Activated CD4-positive, alpha-beta T cell treated with anti-CD3 and anti-CD28 coated beads, Interleukin-2, Interleukin-6, amounts not matched to agents 100 ng/mL and 50 ng/mL, durations not matched to agents 16 hours and 8 hours (primary cell): ENCODE data around the gene S100A4.
"Not testable (repeated sequence)": the region's sequence is repeated elsewhere in the genome, so short reads cannot be mapped to it uniquely, and the experiment has no call there.

ENCODE experiments used
- DNase-seq: peaks from one replicate; pipeline ENCODE4 v3.0.0-alpha.2; 2020

S100A4 gene

DNA sequence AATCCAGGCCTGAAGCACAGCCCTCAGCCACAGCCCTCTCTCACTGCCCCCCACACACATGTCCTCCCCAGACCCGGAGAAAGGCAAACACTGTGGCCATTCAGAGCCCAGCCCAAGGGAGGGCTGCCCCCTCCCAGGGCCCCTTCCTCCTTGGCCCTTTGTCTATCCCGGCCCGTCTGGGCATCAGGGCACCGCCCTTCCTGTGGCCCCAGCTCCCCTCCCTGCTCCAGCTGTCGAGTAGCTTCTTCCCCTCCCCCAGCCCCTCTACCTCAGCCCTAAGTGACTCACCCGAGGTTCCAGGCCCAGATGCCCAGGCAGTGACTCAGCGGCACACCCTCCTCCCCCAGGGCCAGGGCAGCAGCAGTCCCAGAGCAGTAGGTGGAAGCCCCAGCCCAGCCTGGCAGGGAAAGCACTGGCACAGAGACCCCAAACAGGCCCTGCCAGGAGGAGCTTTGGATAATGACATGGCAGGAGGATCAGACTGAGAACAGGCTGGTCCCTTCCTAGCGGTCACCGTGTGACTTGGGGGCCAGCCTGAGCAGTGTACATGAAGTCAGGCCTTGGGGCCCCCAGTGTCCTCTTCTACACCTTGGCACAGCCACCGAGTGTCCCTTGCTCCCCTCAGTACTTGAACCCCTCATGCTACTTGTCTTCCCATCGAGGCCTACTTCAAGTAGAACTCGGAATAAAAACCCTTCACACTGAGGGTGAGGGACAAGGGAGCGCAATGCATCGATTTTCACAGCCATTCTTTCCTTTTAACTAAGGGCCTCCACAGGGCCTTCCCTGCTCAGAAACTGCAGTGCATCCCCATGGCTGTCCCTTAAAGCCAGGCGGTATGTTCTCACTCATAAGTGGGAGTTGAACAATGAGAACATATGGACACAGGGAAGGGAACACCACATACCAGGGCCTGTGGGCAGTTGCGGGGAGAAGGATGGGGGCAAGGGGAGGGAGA, 21.1 kb upstream of the S100A4 start:
- DNase-seq = peak; percentile 96

DNA sequence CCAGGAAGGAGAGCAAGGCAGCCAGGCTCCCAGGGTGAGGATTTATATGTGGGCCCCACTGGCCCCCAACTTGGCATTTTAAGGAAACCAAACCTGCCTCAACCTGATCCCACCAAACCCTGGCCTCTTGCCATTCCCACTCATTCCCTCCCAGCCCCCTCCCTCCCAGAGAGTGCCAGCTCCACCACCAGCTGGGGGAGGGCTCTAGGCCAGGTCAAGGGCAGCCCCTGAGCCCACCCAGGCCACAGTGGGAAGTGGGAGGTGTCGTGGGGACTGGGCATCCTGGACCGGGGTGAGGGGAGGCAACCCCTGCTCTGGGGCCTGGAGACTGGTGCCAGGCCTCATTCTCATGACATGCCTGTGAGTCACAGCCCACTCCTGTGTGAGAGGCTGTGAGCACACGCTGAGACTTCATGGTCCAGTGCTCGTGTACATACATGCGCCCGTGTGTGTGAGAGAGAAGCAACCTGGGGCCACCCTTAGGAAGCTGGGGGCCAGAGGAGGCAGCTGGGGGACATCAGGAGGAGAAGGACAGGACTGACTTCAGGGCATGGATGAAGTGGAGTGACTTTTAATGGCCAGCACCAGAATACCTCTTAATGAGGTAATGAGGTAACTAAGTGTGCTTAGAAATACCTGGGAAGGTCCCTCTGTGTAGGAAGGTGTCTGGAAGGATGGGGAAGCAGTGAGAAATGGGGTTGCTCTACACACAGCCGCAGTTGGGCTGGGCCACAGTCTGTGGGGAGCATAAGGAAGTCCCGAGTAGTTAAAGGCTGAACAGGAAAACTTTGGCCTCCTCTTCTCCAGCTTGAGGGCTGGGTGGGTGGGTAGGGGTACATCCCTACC, 20.1 kb upstream of the S100A4 start, which contains the start of gene S100A2:
TSS of gene S100A2 (minus strand) at position 316 of the 846 bp plus-strand sequence. CDS start 1,967 bp downstream, outside the sequence.
- peak; percentile 62 for DNase-seq

DNA sequence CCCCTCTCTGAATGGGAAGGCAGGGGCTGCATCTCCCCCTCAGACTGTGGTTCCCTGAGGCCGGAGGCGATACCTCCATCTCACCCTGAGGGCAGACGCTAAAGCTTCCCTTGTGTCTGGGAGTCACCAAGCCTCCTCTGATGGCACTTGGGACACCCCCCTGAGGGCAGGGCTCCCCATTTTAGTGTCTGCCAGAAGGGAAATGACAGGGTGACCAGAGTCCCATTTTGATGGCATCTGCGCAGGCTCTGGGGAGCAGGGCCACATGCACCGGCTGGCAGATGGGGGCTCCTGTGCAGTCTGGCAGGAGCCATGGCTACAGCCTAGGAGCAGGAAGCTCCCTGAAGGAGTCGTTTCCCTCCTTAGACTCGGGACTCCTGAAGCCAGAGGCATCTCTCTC, 18.4 kb upstream of the S100A4 start:
- DNase-seq = no peak

DNA sequence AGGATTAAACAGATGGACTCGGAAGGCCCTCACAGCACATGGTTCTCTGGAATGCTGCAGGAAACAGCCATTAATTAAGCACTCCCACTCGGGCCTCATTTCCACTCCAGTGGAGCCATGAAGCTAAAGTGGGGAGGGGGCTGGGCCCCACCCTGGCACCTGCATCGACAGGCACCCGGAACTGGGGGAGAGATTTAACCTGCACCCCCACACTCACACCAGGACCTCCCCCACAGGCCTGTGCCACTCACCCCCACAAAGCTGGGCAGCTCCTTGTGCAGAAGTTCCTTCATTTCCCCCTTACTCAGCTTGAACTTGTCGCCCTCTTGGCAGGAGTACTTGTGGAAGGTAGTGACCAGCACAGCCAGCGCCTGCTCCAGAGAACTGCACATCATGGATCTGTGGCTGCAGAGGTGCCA, 17.9 kb upstream of the S100A4 start:
- no peak for DNase-seq

DNA sequence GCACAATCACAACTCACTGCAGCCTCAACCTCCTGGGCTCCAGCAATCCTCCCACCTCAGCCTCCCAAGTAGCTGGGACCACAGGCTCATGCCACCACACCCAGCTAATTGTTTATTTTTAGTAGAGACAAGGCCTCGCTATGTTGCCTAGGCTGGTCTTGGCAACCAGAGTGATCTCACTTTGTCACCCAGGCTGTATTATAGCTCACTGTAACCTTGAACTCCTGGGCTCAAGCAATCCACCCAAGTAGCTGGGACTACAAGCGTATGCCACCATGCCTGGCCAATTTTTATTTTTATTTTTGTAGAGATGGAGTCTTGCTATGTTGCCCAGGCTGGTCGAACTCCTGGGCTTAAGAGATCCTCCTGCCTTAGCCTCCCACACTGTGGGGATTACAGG, 16.4 kb upstream of the S100A4 start:
- not testable (repeated sequence) for DNase-seq

DNA sequence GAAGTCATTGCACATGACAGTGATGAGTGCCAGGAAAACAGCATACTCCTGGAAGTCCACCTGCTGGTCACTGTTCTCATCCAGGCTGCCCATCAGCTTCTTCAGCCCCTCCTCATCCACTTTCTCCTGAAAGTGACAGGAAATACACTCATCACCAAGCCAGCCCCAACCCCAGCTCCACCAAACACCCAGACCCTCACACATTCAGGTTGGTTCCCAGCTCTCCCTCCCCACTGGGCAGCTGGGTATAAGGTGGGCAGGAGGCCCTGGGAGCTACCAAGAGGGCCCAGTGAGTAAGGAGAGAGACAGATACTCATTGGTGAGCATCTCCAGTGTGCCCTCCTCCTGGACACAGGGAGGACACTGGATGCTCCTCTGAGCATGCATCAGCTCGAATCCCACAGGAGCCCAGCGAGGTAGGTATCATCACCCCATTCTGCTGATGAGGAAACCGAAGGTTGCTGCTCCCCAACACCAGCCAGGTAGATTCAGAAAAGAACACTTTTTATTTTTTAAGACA, 15.9 kb upstream of the S100A4 start:
- DNase-seq = no peak

DNA sequence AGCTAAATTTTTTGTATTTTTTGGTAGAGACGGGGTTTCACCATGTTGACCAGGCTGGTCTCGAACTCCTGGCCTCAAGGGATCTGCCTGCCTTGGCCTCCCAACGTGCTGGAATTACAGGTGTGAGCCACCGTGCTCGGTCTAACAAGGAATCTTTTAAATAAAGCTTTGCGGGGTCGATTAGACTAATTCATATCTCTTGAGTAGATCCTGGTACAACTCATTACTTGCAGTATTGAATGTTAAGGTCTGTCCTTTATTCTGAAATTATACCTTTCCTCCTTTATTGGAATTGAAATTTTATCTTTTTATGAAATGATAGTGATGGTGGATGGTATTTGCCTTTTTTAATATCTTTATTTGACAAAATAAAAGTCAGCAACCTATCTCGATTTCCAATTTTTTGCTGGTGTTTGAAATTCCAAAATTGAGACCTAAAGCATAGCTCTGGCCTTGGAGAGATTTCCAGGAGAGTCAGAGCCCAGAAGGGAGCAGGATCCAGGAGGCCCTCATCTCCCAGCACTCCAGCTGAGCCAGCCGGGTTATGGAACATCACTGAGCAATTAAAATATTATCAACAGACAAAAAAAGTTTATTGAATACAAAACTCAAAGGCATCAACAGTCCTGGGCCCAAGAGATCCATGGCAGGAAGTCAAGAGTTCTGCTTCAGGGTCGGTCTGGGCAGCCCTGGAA, 15.3 kb upstream of the S100A4 start:
- no peak for DNase-seq

DNA sequence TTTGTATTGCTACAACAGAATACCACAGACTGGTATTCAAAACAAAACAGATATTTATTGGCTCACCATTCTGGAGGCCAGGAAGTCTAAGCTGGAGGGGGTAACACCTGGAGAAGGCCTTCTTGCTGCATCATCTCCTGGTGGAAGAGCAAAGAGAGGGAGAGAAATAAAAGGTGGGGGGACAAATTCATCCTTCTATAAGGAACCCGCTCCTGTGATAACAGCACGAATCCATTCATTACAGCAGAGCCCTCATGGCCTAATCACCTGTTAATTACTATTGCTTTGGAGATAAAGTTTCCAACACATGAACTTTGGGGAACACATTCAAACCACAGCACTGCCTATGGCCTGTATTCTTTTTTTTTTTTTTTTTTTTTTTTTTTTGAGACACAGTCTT, 14.6 kb upstream of the S100A4 start:
- no peak for DNase-seq

DNA sequence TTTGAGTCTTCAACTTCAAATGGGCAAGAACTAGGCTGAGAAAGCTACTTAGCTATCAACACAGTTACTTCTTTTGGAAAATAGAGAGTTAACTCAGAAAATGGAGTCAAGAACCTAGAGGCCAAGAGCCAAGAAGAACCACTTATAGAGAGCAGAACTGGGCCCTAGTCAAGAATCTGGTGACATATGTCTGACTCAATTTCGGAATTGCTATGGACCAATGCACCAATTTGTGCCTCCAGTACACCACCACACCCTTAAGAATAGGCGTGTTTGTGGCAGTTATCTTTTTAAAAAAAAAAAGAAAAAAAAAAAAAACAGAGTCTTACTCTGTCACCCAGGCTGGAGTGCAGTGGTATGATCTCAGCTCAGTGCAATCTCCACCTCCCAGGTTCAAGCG, 12.3 kb upstream of the S100A4 start:
- no peak for DNase-seq

DNA sequence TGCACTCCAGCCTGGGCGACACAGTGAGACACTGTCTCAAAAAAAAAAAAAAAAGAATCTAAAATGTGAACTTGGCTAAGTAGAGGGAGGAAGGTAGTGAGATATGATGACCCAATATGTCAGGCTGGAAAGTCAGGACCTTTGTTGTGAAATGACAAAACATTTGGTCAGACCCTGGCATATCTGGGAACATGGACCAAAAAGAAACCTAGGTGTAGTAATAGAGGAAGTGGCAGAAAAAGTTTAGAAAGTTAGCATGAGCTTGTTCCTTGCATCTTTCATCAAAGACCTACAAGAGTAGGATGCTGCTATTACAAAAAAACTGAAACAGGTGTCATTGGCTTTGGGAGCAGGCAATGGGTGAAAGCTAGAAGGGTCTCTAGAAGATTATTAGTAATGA, 10.7 kb upstream of the S100A4 start:
- no peak for DNase-seq

DNA sequence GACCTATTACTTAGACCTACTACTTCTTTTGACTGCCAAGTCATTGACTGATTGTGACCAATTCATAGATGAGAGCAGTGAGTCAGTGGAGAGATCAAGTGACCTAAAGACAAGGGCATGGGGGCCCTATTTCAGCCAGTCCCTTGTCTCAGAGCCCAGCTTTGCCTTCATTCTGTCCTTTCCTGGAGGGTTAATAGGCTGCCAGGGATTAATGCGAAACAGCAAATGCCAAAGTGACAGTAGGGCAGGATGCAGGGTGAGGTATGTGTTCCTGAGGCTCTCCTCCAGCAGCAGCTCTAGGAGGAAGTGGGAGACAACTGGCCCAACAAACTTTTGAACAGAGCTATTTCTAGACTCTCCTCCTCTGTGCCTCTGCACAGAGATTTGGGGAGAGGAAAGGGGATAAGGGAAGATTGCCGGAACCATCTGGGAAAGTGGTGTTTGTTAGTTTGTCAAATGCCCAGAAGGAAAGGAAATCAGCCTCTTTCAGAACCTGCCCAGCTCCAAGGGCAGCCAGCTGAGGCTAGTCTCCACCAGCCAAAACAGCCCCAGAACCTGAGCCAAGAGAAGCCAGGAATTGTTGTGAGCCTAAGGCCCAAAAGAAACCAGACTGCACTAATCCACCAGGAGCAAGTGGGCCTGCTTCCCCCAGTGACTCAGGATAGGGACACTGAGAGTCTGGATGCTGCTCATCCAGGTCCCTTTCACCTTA, 8.4 kb upstream of the S100A4 start:
- DNase-seq = no peak

DNA sequence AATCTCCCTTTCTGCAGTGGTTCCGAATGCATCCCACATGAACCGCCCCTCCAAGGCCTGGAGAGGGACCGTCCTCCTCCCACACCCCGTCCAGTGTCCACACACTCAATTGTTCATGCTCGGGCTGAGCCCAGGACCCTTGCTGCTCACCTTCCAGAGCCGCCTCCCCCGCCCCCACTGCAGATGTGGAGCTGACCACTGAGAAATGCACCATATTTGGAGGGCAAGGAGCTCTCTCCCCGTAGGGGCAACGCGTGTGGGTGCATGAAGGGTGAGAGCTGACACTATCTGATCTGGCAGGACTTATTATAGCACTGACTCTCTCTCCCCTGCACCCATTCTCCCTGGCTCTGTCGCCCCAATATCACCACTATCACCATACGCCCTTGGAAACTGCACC, 7.5 kb upstream of the S100A4 start:
- DNase-seq = no peak

DNA sequence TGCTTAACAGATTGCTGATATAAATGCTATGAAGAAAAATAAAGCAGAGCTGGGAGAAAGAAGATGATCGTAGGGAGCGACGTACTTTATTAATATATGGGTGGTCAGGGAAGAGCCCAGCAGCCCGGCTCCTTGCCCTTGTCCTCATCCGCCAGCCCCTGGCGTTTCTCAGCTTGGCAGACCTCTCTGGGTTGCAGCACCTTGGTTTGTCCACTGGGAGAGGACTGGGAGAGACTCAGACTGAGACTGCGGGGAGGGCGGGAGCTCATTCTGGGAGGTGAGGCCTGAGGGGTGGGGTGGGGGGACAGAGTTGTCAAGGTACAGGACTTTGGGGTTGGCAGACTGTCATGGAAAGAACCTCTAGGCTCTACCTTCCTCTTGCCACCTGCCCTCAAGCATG, 6.7 kb upstream of the S100A4 start:
- no peak for DNase-seq

DNA sequence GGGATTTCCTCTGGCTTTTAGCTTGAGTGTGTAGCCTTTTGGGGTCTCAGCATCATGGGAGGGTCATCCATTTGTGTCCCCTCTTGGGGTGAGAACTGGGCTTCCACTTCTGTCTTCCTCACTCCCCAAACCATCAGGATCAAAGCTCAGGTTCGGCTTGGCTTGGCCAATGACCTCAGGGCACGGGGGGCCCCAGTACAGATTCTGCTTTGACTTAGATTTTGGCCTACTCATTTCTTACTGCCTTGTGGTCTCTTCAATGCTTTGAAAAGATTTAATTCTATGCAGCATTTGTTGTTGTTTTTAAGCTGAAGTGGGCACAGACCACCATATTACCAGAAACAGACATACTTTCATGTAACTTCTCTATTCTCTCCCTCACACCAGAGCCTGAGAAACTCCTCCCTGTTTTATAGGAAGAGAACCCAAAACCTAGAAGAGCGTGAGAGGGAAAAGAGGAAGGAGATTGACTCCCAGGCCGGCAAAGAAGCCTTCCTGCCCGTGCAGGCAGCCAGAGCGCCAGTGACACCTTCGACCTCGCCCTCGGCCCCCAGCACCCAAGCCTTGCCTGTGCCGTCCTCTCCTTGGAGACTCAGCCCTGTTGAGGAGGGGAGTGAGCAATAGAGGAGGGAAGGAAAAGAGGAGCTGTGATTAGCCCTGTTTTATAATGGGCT, 5.4 kb upstream of the S100A4 start:
- DNase-seq = no peak

DNA sequence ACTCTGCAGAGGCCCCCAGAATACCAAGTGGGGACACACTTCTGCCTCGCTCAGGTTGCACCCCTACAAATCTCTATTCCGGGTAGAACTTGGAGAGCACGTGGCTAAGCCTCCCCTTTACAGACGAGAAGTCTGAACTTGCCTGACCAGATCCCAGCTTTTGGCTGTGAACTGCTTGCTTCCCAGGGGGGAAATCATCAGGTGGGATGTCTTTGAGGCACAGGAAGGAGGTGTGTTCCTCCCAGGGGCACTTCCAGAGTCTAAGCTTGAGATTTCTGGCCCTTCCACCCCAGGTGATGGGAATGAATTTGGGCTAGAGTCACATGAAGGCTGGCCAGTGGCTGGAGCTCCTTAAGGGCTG, 4.8 kb upstream of the S100A4 start:
- DNase-seq = no peak

DNA sequence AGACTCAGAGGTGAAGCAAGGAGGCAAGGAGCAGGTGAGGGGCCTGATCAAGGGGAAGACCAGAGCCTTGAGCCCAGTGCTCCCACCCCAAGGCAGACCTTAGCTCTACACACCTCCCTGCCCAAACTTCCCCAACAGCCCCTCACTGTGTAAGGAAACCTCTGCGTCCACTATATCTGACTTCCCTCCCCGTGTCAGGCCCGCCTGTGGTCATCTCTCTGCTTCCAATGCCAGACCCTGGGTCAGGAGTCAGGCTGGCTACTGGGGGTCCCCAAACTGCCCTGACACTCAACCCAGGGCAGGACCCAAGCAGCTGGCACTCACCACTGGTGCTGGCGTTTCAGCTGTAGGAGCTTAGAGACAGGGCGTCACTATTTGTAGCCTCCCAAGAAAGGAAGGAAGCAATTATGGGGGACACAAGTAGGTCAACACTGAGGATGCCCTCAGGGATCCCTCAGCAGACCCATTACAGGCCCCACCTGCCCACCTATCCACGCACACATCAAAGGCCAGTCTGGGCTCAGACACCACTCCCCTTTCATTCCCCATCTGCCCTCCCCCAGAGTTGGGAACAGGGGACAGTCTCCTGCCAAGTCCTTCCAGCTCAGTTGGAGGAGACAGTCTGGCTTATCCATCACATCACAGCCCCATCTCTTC, 4.3 kb upstream of the S100A4 start:
- no peak for DNase-seq

DNA sequence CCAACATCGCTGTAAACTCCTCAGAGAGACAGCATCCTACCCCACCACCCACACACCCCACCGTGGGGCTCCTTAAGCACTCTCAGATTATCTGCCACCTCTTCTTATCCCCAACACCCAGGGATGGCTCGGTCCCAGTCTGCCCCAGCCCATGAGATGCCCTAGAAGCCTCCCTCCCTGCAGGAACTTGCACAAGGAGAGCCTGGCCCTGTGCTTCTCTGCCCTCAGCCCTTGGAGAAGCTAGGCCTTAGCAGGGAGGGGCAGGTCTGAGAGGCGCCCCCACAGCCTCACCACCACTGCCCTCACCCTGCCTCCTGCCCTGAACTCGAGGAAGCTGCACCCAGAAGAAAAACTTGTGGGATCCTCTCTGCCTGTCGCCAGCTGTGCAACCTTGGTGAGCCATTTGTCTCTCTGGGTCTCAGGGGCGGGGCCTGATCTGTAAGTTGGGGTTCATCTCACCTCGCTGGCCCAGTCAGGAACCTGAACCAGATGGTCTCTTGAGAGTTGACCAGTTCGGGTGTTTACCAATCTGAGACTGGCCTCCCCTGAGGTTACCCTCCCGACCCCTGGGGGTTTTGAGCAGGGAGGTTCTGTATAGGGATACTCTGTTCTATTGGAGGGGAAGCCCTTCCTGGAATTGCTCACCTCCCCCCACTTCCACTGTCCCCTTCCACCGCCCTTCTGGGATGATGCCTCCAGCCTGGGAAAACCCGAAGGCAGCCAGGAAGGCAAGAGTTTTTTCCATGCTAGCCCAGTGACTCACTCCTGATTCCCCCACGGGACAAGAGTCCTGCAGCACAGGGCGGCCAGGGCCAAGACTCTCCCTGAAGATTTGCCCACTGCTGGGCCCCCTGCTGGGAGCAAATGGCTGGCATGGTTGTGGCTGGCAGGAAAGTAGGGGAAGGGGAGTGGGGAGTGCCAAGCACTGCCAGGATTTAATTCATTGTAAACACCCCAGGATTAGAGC, 3.4 kb upstream of the S100A4 start, which contains the start of gene S100A3:
TSS of gene S100A3 (minus strand) at position 537 of the 967 bp plus-strand sequence. CDS start 773 bp downstream, outside the sequence.
- DNase-seq = no peak

DNA sequence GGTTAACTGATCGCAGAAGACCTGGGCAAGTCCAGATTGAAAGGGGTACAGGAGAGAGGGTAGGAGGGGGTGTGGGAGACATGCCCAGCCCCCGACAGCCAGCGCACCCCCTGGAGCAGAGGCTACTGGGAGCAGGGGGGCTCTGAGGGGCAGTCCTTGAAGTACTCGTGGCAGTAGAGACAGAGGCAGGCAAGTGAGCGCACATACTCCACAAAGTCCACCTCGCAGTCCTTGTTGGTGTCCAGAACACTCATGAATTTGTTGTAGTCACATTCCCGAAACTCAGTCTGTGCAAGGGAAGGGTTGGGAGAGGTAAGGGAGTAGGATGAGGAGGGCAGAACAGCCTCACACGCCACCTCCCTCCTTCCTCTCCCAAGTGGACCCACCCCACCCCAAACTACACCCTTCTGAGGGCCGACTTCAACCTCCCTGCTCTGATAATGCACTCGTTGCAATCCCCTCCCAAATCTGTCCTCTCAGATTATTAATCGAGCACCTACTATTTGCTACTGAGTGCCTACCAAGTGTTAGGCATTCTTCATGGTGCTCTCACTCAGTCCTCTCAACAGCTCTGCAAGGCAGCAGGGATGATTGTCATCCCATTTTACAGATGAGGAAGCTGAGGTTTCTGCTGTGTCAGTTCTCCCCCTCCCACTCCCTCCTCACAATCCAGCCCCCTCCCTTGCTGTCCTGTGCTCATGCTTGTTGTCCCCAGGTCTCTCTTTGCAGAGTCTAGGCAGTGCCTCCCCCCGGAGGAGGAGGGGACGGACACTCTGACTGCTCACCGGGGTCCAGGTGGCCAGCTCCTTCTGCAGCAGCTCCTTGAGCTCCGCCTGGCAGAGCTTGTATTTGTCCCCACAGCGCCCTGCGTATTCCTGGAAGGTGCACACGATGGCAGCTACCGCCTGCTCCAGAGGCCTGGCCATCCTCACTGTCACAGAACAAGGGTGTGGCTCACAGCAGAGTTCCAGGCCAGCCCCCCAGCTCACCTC, 2.2 kb upstream of the S100A4 start:
- no peak for DNase-seq
